Measurements from ENCODE around the gene SOD2.

SOD2 gene

DNA sequence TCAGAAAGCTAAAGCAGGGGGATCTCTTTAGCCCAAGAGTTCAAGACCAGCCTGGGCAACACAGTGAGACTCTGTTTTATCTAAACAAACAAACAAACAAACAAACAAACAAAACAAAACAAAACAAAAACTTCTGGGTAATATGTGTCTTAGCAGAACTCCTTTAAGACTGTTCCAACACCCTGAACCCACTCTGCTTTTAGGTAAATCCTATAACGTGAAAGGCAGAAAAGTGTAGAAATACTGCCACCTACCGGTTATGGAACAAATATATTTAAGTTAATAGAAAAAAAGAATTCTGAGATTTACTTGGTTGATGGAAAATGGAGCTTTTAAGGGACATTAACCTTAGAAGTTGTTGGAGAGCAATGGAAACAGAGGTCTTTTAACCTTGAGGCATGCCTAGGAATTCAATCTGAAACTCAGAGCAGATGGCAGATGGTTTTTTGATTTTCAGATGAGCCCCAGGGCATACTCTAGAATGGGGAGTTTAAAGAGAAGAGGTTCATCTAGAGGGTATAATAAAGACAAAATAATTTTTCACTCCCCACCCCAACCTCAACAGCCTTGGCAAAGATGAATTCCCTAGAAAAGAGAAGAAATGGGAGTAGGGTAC lies 38.5 kb downstream of the SOD2 start:
- Histone ChIP-seq H3K27ac (no peak overlapping the region), H3K27me3 (no peaks in the 10 kb centered on the region), H3K4me1 (no peaks in the 10 kb centered on the region), H3K9me3 (no peaks in the 10 kb centered on the region), H3K36me3 (no peaks in the 10 kb centered on the region), H3K4me3 (no peak overlapping the region)
- no peak for DNase-seq
- TF ChIP-seq, protein P1, sequence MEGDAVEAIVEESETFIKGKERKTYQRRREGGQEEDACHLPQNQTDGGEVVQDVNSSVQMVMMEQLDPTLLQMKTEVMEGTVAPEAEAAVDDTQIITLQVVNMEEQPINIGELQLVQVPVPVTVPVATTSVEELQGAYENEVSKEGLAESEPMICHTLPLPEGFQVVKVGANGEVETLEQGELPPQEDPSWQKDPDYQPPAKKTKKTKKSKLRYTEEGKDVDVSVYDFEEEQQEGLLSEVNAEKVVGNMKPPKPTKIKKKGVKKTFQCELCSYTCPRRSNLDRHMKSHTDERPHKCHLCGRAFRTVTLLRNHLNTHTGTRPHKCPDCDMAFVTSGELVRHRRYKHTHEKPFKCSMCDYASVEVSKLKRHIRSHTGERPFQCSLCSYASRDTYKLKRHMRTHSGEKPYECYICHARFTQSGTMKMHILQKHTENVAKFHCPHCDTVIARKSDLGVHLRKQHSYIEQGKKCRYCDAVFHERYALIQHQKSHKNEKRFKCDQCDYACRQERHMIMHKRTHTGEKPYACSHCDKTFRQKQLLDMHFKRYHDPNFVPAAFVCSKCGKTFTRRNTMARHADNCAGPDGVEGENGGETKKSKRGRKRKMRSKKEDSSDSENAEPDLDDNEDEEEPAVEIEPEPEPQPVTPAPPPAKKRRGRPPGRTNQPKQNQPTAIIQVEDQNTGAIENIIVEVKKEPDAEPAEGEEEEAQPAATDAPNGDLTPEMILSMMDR (IDR thresholded peaks at IDR 0.05): peak; percentile 57
- intact Hi-C loops (cut with DNase I; ENCODE audit: low total_unique reads): loop anchor here (5.0 kb wide), 1 partner anchor 487 kb away; the partner anchor contains the start of gene FNDC1

DNA sequence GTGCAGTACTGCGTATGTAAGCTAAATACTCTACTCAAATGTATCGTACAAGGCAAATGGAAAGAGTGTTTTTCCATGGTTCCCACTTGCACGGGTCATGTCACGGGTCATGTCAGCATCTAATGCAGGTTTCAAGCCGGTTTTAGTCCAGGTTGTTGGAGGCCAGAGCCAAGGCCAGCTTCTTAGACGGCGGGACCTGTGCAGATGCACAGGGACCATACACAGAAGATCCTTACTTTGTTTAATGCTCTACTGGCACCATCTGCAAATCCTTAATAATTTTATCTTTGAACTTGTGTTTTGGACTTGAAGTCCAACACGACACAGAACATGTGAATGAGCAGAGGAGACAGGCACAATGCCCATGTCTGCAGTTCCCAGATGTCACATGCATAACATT lies 42.7 kb downstream of the SOD2 start:
- no peaks in the 10 kb centered on the region for H3K27me3 ChIP-seq
- no peaks in the 10 kb centered on the region for H3K9me3 ChIP-seq
- H3K4me1 ChIP-seq: no peaks in the 10 kb centered on the region
- DNase-seq: no peak
- H3K27ac ChIP-seq: no peak overlapping the region
- TF ChIP-seq, protein P1 (IDR thresholded peaks at IDR 0.05): no peak
- intact Hi-C loops (cut with DNase I; ENCODE audit: low total_unique reads): no loop called here
- H3K36me3 ChIP-seq: no peaks in the 10 kb centered on the region
- no peak overlapping the region for H3K4me3 ChIP-seq

DNA sequence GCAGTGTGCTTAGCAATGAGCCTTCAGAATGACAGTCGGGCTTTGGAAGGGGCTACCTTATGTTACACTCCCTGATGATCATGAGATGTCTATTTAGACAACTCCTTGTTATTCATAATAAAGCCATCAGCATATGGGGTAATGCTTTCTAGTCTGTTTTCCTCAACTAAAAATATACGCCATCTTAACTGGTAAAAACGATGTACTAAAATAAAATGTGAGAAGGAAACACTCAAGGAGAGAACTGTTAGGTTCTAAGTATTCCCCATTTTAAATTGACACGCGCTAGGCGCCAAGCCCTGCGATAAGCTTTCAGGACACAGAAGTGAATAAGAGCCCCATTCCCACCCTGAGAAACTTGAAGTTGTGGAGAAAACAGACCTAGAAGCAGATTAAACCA lies 43.6 kb downstream of the SOD2 start:
- TF ChIP-seq, protein P1 (IDR thresholded peaks at IDR 0.05): no peak
- H3K4me3 ChIP-seq: no peak overlapping the region
- DNase-seq: no peak
- no peaks in the 10 kb centered on the region for H3K4me1 ChIP-seq
- no peak overlapping the region for H3K27ac ChIP-seq
- H3K27me3 ChIP-seq: no peaks in the 10 kb centered on the region
- intact Hi-C loops (cut with DNase I; ENCODE audit: low total_unique reads): no loop called here
- H3K36me3 ChIP-seq: no peaks in the 10 kb centered on the region
- no peaks in the 10 kb centered on the region for H3K9me3 ChIP-seq

DNA sequence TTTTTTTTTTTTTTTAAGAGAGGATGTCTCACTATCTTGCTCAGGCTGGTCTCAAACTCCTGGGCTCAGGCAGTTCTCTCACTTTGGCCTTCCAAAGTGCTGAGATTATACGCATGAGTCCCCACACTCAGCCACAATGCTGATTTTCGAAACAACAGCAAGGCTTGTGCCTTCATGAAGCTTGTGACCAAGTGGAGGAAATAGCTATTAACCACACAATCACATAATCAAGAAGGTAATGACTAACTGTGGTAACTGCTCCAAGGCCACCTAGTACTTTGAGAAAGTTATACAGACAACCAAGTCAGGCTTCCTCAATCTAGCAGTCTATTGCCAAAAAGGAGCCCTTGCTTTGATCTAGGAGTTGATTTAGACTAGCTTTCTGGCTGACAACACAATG lies 46.3 kb downstream of the SOD2 start:
- TF ChIP-seq, protein P1 (IDR thresholded peaks at IDR 0.05): no peak
- DNase-seq: no peak
- no peaks in the 10 kb centered on the region for H3K36me3 ChIP-seq
- H3K9me3 ChIP-seq: no peaks in the 10 kb centered on the region
- H3K27ac ChIP-seq: no peak overlapping the region
- no peak overlapping the region for H3K4me3 ChIP-seq
- H3K4me1 ChIP-seq: no peaks in the 10 kb centered on the region
- intact Hi-C loops (cut with DNase I; ENCODE audit: low total_unique reads): no loop called here
- no peaks in the 10 kb centered on the region for H3K27me3 ChIP-seq

DNA sequence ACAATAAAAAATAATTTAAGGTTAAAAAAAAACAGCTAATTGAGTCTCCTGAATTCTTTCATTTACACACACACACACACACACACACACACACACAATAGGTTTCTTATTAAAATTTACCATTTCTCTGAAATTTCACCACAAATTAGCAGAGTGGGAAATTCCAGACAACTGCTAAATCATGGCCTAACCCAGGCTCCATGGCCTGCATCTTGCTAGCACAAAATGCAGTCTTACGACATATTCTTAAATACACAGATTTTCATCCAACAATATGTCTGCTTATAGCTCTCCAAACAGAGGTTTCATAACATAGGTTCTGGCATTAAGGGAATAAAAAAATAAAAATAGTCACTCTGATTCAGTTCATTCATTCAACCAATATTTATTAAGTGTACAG lies 46.9 kb downstream of the SOD2 start:
- H3K4me1 ChIP-seq: no peaks in the 10 kb centered on the region
- peaks cover 0 to 4% (median 0%) of the 10 kb centered on the region in 3 donors for H3K36me3 ChIP-seq
- H3K27ac ChIP-seq: no peak overlapping the region
- no peak for DNase-seq
- H3K27me3 ChIP-seq: no peaks in the 10 kb centered on the region
- intact Hi-C loops (cut with DNase I; ENCODE audit: low total_unique reads): no loop called here
- no peak overlapping the region for H3K4me3 ChIP-seq
- no peaks in the 10 kb centered on the region for H3K9me3 ChIP-seq
- TF ChIP-seq, protein P1 (IDR thresholded peaks at IDR 0.05): no peak

DNA sequence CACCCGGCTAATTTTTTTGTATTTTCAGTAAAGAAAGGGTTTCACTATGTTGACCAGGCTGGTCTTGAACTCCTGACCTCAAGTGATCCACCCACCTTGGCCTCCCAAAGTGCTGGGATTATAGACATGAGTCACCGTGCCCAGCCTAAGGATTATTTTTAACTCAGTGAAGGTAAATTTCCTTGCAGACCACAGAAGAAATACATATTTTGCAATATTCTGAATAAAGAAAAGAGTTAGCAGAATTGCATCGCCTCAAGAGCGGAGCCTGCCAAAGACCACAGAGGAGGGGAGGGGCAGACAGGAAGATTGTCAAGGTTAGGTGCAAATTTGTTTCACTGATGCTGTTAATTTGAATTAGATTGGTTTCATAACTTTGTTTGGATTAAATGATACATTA lies 47.4 kb downstream of the SOD2 start:
- H3K36me3 ChIP-seq: peaks cover 0 to 5% (median 0%) of the 10 kb centered on the region in 3 donors
- H3K4me1 ChIP-seq: no peaks in the 10 kb centered on the region
- no peak overlapping the region for H3K27ac ChIP-seq
- intact Hi-C loops (cut with DNase I; ENCODE audit: low total_unique reads): no loop called here
- TF ChIP-seq, protein P1 (IDR thresholded peaks at IDR 0.05): no peak
- no peak overlapping the region for H3K4me3 ChIP-seq
- no peaks in the 10 kb centered on the region for H3K9me3 ChIP-seq
- no peak for DNase-seq
- H3K27me3 ChIP-seq: no peaks in the 10 kb centered on the region
